A549 (cell line): Measurements from ENCODE around the gene CTBP1. TPM values are rescaled to one million over a fixed set of nuclear protein-coding genes. Genes with fewer than 3 reads are reported as not detected.

Experiments
- ATAC-seq, 2 experiments: fragments of 200-7000 bp in 1 of 2; fragments of >200 bp in 1 of 2; cut with Nextera tagmentation in 1 of 2; cut with Tn5 transposase in 1 of 2; 3 replicates each; pipeline versions ENCODE4 v1.8.0 to v1.9.1; 2018 to 2020; ENCODE audit warnings: mild to moderate bottlenecking in 1 of 2, moderate library complexity in 1 of 2
- CTCF ChIA-PET: fragments of 300-600 bp; sonication (Branson Sonifier 250); formaldehyde crosslinking; extraction: SDS; loops from one replicate; lab custom pipeline; 2021; ENCODE audit warnings: antibody characterized with exemption, inconsistent platforms; lab: Yijun Ruan, JAX
- POLR2A ChIA-PET: fragments of 350-600 bp; formaldehyde crosslinking; extraction: SDS; loops from one replicate; lab custom pipeline; 2021; ENCODE audit warnings: antibody characterized with exemption, inconsistent platforms; lab: Yijun Ruan, JAX
- DNase-seq, 2 experiments: peaks; one replicate each; pipeline versions ENCODE4 v3.0.0 to v3.0.0-alpha.2; 2011 to 2016; ENCODE audit warnings: low read depth in 1 of 2, low spot score in 1 of 2
- FAIRE-seq: peaks from 2 replicates; lab custom pipeline; 2011; peaks lifted over from hg19 to GRCh38; lab: Jason Lieb, UNC
- H3K27ac ChIP-seq, 2 experiments: fragments of >200 bp; sonication (Bioruptor Twin); formaldehyde crosslinking; 3 replicates each; pipeline ENCODE4 v1.5.1; 2016 to 2017
- H3K4me1 ChIP-seq: fragments of >200 bp; sonication (Bioruptor Twin); formaldehyde crosslinking; 3 replicates; pipeline ENCODE4 v1.6.1; 2016
- H3K4me2 ChIP-seq: fragments of >200 bp; sonication (Bioruptor Twin); formaldehyde crosslinking; 3 replicates; pipeline ENCODE4 v1.6.1; 2016
- H3K4me3 ChIP-seq: fragments of >200 bp; sonication (Bioruptor Twin); formaldehyde crosslinking; 3 replicates; pipeline ENCODE4 v1.5.1; 2016
- H3K9me3 ChIP-seq: fragments of >200 bp; sonication (Bioruptor Twin); formaldehyde crosslinking; 3 replicates; pipeline ENCODE4 v1.6.1; 2016
- CBX2 ChIP-seq: fragments of 200-600 bp; sonication (generic); IDR thresholded peaks from 2 replicates; pipeline ENCODE4 v1.6.1; 2016; ENCODE audit warnings: low read depth, mild to moderate bottlenecking, borderline replicate concordance
- CEBPB ChIP-seq, 2 experiments: fragments of >200 bp in 1 of 2; sonication (Bioruptor Twin) in 1 of 2; formaldehyde crosslinking in 1 of 2; IDR thresholded peaks; 2 replicates each; pipeline ENCODE4 v1.6.1; 2012 to 2016
- CHD4 ChIP-seq: fragments of 200-600 bp; sonication (generic); IDR thresholded peaks from 2 replicates; pipeline ENCODE4 v1.6.1; 2016; ENCODE audit warnings: antibody characterized with exemption, mild to moderate bottlenecking, borderline replicate concordance
- CTCF ChIP-seq: fragments of >200 bp; sonication (Bioruptor Twin); formaldehyde crosslinking; IDR thresholded peaks from 3 replicates; pipeline ENCODE4 v1.5.1; 2016
- EHMT2 ChIP-seq: fragments of 200-600 bp; sonication (generic); IDR thresholded peaks from 2 replicates; pipeline ENCODE4 v1.6.1; 2016; ENCODE audit warnings: antibody characterized with exemption, low read depth, mild to moderate bottlenecking, moderate library complexity
- ESRRA ChIP-seq: fragments of 150-350 bp; IDR thresholded peaks from 2 replicates; pipeline ENCODE4 v1.6.1; 2014; ENCODE audit warnings: mild to moderate bottlenecking, low read length, borderline replicate concordance
- FOSL2 ChIP-seq, 2 experiments: fragments of 450-650 bp in 1 of 2; fragments of >200 bp in 1 of 2; sonication (Bioruptor Twin) in 1 of 2; formaldehyde crosslinking; IDR thresholded peaks; 2 replicates each; pipeline versions ENCODE4 v1.5.0 to v1.6.1; 2016 to 2020; ENCODE audit warnings: mild to moderate bottlenecking in 1 of 2, moderate library complexity in 1 of 2
- FOXS1 ChIP-seq: fragments of 250-450 bp; sonication (Bioruptor Pico); IDR thresholded peaks from 2 replicates; pipeline ENCODE4 v1.5.0; 2020; ENCODE audit warnings: mild to moderate bottlenecking, moderate library complexity
- HDAC2 ChIP-seq: fragments of 200-600 bp; sonication (generic); IDR thresholded peaks from 2 replicates; pipeline ENCODE4 v1.6.1; 2016
- JUNB ChIP-seq: fragments of >200 bp; sonication (Bioruptor Twin); formaldehyde crosslinking; IDR thresholded peaks from 2 replicates; pipeline ENCODE4 v1.6.1; 2016
- MAZ ChIP-seq: fragments of 150-350 bp; IDR thresholded peaks from 2 replicates; pipeline ENCODE4 v1.6.1; 2014; ENCODE audit warnings: antibody characterized with exemption, low read depth, low read length, borderline replicate concordance
- MYC ChIP-seq: IDR thresholded peaks from 2 replicates; pipeline ENCODE4 v1.6.1; 2012; ENCODE audit warnings: mild to moderate bottlenecking, inconsistent platforms, low read length, improper control_type of control experiment, borderline replicate concordance
- NPAS2 ChIP-seq: fragments of 250-450 bp; sonication (Bioruptor Pico); IDR thresholded peaks from 2 replicates; pipeline ENCODE4 v1.8.0; 2022; ENCODE audit warnings: mild to moderate bottlenecking, moderate library complexity, borderline replicate concordance
- NR3C1 ChIP-seq: fragments of >200 bp; sonication (Bioruptor Twin); formaldehyde crosslinking; IDR thresholded peaks from 3 replicates; pipeline ENCODE4 v1.6.1; 2017
- POLR2AphosphoS2 ChIP-seq: conservative IDR thresholded peaks from 2 replicates; pipeline ENCODE4 v1.6.1; 2012; ENCODE audit warnings: low read length, improper control_type of control experiment, inconsistent platforms
- RAD21 ChIP-seq, 2 experiments: fragments of >200 bp in 1 of 2; sonication (Bioruptor Twin) in 1 of 2; formaldehyde crosslinking in 1 of 2; IDR thresholded peaks in 1 of 2; conservative IDR thresholded peaks in 1 of 2; 2 replicates in 1 of 2; 3 replicates in 1 of 2; pipeline ENCODE4 v1.6.1; 2012 to 2018; ENCODE audit warnings: inconsistent platforms in 1 of 2
- RCOR1 ChIP-seq: fragments of 150-350 bp; IDR thresholded peaks from 2 replicates; pipeline ENCODE4 v1.6.1; 2014; ENCODE audit warnings: antibody characterized with exemption, low read length, low read depth
- TFCP2L1 ChIP-seq: fragments of 250-450 bp; sonication (Bioruptor Pico); IDR thresholded peaks from 2 replicates; pipeline ENCODE4 v1.5.0; 2021; ENCODE audit warnings: mild to moderate bottlenecking
- TP53 ChIP-seq: fragments of 250-450 bp; sonication (Bioruptor Pico); IDR thresholded peaks from 2 replicates; pipeline ENCODE4 v1.5.0; 2021; ENCODE audit warnings: mild to moderate bottlenecking, moderate library complexity
- ZFP36 ChIP-seq: fragments of 450-650 bp; IDR thresholded peaks from 2 replicates; pipeline ENCODE4 v1.6.1; 2014; ENCODE audit warnings: borderline replicate concordance; ENCODE audit not compliant: partially characterized antibody
- ZNF302 ChIP-seq: fragments of 250-450 bp; sonication (Bioruptor Pico); IDR thresholded peaks from 2 replicates; pipeline ENCODE4 v1.9.0; 2021; ENCODE audit warnings: inconsistent platforms, mild to moderate bottlenecking, moderate library complexity
- ZSCAN20 ChIP-seq: fragments of 250-450 bp; sonication (Bioruptor Pico); IDR thresholded peaks from 2 replicates; pipeline ENCODE4 v1.8.0; 2022; ENCODE audit warnings: mild to moderate bottlenecking, moderate library complexity
- WGBS: methylation state at CpG from one replicate; pipeline ENCODE4 v1.1.6; 2017; ENCODE audit errors: missing lambda C conversion rate; 5-methylcytosine and 5-hydroxymethylcytosine counted together
- polyA plus RNA-seq, 4 experiments: library from polyadenylated mRNA; depleted of rRNA in 3 of 4; stranded (reverse); fragments of >200 nt; fragmentation: RNase III in 1 of 4; extraction: RNeasy Plus Mini Kit Qiagen cat#74134 plus additional on column Dnase treatment in 1 of 4; gene quantifications; 2 replicates in 3 of 4; 3 replicates in 1 of 4; pipeline ENCODE4 v1.2.3, GENCODE V29; 2011 to 2017
- TF ChIP-seq, protein P1 (sequence below): fragments of 200-600 bp; sonication (generic); IDR thresholded peaks from 2 replicates; pipeline ENCODE4 v1.6.1; 2016; ENCODE audit warnings: antibody characterized with exemption, mild to moderate bottlenecking, moderate library complexity
- TF ChIP-seq, protein P2 (sequence below): IDR thresholded peaks from 2 replicates; pipeline ENCODE4 v1.6.1; 2012
- TF ChIP-seq, protein P3 (sequence below): fragments of 250-450 bp; sonication (Bioruptor Pico); IDR thresholded peaks from 2 replicates; pipeline ENCODE4 v1.5.0; 2021; ENCODE audit warnings: mild to moderate bottlenecking, moderate library complexity, borderline replicate concordance

Gene CTBP1
- polyA plus RNA-seq, 2 of the 4 experiments (the other 2 are of a cell fraction) = 43.1 to 93.1 TPM

DNA sequence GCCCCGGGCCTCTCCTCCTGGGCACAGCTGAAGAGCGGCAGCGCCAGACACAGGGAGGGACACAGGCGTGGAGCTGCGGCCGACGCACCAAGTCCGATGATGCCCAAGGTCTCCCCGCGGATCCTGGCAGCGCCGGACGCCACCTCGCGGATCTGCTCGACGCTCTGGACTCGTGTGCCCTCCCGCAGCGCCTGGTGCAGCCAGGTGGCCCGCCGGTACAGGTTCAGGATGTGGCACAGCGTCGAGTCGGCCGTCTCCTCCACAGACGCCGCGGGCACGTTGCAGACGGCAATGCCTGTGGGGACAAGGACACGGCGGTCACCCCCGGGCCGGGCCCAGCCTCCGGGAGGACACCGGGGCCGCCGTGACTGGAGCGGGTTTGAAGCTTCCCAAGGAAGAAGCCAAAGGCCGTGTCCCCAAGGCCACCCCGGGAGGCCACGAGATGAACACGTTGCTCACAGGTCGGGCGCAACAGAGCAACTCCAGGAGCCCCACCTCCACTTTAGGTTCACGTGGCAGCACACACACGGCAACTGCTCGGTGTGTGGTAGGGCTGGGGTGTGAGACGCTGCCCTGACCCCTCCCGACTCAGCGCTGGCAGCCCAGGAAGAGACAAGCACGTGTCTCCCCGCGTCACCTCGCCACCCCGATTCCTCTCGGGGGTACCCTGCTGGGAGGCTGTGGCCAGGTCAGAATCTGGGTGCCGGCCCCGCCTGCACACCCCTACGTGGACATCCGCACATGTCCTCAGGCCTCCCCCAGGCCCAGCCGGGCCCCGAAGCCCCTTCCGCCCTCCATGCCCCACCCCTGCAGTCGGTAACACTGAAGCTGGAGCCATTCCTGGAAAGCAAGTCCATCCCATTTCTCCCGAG is 23.4 kb downstream of the CTBP1 start:
- DNase-seq (no peak), ATAC-seq (no peak), FAIRE-seq (no peak)
- 98% methylated on average over 13 of the region's 67 CpGs for WGBS
- no peak overlapping the region for H3K4me2 ChIP-seq
- TF ChIP-seq ESRRA = no peak
- TF ChIP-seq JUNB = no peak
- TF ChIP-seq FOXS1 = no peak
- TF ChIP-seq FOSL2 (IDR thresholded peaks at IDR 0.05) = no peak
- TF ChIP-seq FOSL2 (CRISPR knock-in tag; IDR thresholded peaks at IDR 0.05) = no peak
- no peak for TF ChIP-seq CHD4
- no peak for TF ChIP-seq MAZ
- no peak for TF ChIP-seq HDAC2
- TF ChIP-seq, protein P1, sequence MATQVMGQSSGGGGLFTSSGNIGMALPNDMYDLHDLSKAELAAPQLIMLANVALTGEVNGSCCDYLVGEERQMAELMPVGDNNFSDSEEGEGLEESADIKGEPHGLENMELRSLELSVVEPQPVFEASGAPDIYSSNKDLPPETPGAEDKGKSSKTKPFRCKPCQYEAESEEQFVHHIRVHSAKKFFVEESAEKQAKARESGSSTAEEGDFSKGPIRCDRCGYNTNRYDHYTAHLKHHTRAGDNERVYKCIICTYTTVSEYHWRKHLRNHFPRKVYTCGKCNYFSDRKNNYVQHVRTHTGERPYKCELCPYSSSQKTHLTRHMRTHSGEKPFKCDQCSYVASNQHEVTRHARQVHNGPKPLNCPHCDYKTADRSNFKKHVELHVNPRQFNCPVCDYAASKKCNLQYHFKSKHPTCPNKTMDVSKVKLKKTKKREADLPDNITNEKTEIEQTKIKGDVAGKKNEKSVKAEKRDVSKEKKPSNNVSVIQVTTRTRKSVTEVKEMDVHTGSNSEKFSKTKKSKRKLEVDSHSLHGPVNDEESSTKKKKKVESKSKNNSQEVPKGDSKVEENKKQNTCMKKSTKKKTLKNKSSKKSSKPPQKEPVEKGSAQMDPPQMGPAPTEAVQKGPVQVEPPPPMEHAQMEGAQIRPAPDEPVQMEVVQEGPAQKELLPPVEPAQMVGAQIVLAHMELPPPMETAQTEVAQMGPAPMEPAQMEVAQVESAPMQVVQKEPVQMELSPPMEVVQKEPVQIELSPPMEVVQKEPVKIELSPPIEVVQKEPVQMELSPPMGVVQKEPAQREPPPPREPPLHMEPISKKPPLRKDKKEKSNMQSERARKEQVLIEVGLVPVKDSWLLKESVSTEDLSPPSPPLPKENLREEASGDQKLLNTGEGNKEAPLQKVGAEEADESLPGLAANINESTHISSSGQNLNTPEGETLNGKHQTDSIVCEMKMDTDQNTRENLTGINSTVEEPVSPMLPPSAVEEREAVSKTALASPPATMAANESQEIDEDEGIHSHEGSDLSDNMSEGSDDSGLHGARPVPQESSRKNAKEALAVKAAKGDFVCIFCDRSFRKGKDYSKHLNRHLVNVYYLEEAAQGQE = no peak
- TF ChIP-seq ZNF302 (CRISPR knock-in tag) = no peak
- no peak for TF ChIP-seq RAD21 (conservative IDR thresholded peaks at IDR 0.05 in 1 of 2, IDR thresholded peaks at IDR 0.05 in 1 of 2)
- no peak for TF ChIP-seq ZSCAN20 (CRISPR knock-in tag)
- no peak for TF ChIP-seq TP53
- TF ChIP-seq RCOR1 = no peak
- TF ChIP-seq CTCF = no peak
- no peak for TF ChIP-seq EHMT2
- CTCF ChIA-PET = no interaction called here
- no peak overlapping the region for H3K27ac ChIP-seq
- no peak overlapping the region for H3K4me3 ChIP-seq
- H3K4me1 ChIP-seq = no peaks in the 10 kb centered on the region
- H3K9me3 ChIP-seq = no peaks in the 10 kb centered on the region
- POLR2A ChIA-PET = no interaction called here

DNA sequence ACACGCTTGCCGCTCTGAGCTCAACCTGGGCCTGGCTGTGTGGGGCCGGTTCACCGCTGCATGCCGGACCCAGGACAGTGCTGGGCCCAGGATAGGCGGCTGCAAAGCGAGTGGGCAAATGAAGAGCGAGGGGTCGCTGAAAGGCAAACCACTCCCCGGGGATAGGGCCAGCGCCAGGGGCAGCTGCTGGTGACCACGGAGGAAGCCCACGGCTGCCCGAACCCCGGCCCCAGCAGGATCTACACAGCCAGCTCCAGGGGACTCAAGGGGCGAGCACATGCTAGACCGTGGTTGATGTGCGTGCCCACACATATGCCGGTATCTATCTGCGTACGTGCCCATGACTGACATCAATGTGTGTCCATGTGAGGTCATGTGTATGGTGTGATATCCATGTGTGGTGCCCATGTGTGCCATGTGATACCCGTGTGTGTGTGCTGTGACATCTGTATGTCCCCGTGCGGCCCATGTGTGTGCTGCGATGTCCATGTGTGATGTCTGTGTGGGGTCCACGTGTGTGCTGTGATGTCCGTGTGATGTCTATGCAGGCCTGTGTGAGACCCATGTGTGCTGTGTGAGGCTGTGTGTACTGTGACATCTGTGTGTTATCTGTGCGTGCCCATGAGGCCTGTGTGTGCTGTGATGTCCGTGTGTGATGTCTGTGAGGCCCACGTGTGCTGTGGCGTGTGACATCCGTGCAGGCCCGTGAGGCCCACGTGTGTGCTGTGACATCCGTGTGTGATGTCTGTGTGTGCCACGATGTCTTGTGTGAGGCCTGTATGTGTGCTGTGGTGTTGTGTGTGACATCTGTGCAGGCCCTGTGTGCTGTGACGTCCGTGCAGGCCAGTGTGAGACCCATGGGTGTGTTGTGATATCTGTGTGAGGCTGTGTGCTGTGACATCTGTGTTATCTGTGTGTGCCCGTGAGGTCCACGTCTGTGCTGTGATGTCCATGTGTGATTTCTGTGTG is 24.8 kb downstream of the CTBP1 start:
- Histone ChIP-seq H3K4me2 (no peak overlapping the region), H3K27ac (no peak overlapping the region), H3K9me3 (no peaks in the 10 kb centered on the region), H3K4me3 (no peak overlapping the region), H3K4me1 (no peaks in the 10 kb centered on the region)
- no peak for DNase-seq
- WGBS = 94% methylated on average over 27 of the region's 40 CpGs
- ATAC-seq = no peak
- FAIRE-seq = no peak
- ChIA-PET POLR2A (no interaction called here), CTCF (no interaction called here)
- TF ChIP-seq EHMT2 (no peak), NR3C1 (no peak), CEBPB (IDR thresholded peaks at IDR 0.05) (no peak), TP53 (no peak), NPAS2 (CRISPR knock-in tag) (no peak), MYC (no peak), POLR2AphosphoS2 (no peak), TFCP2L1 (CRISPR knock-in tag) (no peak), RAD21 (conservative IDR thresholded peaks at IDR 0.05 in 1 of 2, IDR thresholded peaks at IDR 0.05 in 1 of 2) (no peak), ESRRA (no peak), ZFP36 (no peak), CBX2 (no peak)
- TF ChIP-seq, protein P2, sequence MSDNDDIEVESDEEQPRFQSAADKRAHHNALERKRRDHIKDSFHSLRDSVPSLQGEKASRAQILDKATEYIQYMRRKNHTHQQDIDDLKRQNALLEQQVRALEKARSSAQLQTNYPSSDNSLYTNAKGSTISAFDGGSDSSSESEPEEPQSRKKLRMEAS = no peak
- TF ChIP-seq, protein P3, sequence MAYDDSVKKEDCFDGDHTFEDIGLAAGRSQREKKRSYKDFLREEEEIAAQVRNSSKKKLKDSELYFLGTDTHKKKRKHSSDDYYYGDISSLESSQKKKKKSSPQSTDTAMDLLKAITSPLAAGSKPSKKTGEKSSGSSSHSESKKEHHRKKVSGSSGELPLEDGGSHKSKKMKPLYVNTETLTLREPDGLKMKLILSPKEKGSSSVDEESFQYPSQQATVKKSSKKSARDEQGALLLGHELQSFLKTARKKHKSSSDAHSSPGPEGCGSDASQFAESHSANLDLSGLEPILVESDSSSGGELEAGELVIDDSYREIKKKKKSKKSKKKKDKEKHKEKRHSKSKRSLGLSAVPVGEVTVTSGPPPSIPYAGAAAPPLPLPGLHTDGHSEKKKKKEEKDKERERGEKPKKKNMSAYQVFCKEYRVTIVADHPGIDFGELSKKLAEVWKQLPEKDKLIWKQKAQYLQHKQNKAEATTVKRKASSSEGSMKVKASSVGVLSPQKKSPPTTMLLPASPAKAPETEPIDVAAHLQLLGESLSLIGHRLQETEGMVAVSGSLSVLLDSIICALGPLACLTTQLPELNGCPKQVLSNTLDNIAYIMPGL = no peak
